ENCODE results near the gene BMF.
"Not testable (repeated sequence)": the region's sequence is repeated elsewhere in the genome, so short reads cannot be mapped to it uniquely, and the experiment has no call there.

Gene BMF

DNA sequence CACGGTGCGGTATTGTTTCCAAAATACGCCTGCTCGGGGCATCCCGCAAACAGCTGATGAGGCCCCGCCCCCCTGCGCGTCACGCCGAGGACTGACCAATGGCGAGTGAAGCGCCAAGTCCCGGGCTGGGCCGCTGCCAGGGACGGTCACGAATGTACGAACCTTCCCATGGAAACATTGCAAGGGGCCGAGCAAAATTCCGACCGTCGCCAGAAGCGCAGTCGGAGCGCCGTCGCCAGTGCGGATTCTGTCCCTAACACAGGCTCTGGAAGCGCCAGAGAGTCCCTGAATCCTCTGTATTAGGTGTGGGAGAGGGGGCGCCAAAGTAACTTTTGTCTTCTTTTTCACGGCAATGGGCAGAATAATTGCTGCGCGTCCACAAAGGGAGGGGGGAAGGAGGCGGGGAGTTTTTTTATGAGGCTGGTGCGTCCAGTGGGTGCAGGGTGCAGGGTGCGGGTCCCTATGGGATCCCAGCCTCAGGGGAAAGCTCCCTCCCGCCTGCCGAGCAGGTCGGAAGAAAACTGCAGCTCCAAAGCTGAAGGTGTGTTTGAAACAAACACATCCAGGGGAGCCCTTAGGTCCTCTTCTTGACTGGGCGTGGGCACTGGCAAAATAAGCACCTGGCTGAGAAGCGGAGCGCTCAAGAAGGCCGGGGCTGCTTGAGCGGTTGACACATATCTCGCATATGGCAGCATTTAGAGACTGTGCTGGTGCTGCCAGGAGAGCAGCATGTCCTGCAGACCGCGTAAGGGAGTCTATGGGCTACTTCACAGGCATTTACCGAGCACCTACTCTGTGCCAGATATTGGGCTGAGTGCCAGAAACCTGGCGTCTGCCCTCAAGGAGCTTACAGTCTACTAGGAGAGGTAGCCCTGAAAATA is at the start of gene BMF:
Gene BMF, minus strand, starts transcription at position 25 of the 881 bp plus-strand sequence. CDS start 2,793 bp downstream, outside the sequence.
- peak; percentile 97 for DNase-seq (ENCODE audit: low spot score)

DNA sequence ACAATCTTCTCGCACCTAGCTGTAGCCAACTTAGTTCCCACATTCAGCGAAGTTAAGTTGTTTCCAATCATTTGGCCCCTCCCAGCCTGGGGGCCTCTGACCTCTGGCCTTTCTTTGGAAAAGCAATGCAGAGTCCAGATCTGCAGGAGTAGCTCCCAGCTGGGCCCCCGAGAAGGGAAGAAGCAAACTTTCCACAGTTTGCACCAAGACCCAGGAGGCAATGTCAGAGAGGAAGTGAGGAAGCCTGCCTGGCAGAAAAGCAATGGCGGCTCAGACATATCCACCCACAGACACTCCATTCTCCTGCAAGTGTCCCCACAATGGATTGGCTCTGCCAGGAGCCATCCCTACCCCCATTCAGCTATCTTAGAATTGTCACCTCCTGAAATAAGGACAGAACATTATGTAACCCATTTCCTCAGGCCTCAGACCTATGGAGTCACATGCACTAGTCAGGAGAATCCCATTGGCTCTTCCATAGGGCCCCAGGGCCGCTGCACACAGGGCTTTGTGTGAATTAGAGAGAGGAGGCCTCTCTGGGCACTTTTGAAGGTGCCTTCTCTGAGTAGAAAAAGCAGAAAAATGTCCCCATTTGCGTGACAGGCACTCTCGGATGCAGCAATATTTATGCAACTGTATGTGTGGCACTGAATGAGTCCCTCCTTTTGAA is 49.2 kb upstream of the BMF start:
- DNase-seq (ENCODE audit: low spot score), result no peak

- no peak for DNase-seq (ENCODE audit: low spot score)
Observed at GRCh38 chr15:40155270-40155910, 46.7 kb upstream of the BMF start.

DNA sequence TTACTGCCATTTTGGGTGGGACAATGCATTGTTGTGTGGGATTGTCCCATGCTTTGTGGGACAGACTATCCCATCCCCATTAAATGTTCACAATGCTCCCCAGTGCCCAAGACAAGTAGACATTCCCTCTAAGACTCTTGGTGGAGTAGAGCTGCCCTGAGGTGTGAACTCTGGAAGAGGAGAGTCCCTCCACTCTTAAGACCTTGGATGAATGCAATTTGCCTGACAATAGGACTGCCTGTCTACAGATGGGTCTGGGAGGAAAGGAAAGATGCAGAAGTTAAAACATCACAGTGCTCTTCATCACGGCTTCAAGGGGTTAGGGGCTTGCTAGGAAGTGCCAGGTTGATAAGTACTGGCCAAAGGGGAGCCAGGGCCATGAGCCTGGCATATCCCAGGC is 46.1 kb upstream of the BMF start:
- not testable (repeated sequence) for DNase-seq (ENCODE audit: low spot score)

GRCh38 chr15:40151991-40152390 is 43.3 kb upstream of the BMF start:
- no peak for DNase-seq (ENCODE audit: low spot score)

GRCh38 chr15:40151499-40151898 is 42.8 kb upstream of the BMF start:
- DNase-seq (ENCODE audit: low spot score), result no peak

- no peak for DNase-seq (ENCODE audit: low spot score)
Observed at GRCh38 chr15:40150163-40150925, 41.7 kb upstream of the BMF start.

GRCh38 chr15:40149339-40149738 is 40.7 kb upstream of the BMF start:
- DNase-seq (ENCODE audit: low spot score), result no peak

DNA sequence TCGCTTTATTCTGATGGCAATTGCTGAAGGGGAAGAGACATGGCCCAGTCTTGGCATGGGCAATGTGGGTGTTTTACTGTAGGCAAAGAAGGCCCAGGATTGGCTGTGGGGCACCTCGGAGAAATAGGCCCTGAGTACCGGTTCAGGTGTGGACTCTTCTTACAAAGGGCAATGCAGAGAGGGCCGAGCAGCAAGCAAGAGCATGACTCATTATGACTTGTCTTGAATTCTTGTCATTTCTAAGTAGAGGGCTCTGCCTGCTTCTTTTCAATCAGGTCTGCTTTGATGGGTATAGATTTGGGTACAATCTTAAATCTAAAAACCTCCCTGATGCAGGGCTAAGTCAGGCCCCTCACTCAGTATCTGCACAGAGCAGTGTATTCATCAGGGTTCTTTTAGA is 37.4 kb upstream of the BMF start:
- no peak for DNase-seq (ENCODE audit: low spot score)

DNA sequence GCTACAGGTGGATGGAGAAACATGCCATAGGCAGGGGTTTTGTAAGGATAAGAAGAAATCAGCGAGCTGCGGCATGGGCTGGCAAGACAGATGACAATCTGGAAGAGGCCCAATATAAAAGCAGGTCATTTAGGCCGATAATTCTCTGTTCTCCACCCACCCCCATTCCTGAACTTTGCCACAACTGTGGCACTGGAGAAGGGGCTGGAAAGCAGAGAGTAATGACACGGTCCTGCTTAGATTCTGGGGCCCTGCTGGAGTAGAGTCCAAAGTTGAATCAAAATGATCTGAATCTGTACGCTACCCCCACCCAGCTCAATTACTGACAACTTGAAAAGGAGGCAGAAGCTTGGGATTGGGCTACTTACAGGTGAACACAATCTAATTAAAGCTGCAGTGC is 33.7 kb upstream of the BMF start:
- DNase-seq (ENCODE audit: low spot score), result no peak

GRCh38 chr15:40138201-40138570 is 29.5 kb upstream of the BMF start:
- DNase-seq (ENCODE audit: low spot score), result not testable (repeated sequence)

DNA sequence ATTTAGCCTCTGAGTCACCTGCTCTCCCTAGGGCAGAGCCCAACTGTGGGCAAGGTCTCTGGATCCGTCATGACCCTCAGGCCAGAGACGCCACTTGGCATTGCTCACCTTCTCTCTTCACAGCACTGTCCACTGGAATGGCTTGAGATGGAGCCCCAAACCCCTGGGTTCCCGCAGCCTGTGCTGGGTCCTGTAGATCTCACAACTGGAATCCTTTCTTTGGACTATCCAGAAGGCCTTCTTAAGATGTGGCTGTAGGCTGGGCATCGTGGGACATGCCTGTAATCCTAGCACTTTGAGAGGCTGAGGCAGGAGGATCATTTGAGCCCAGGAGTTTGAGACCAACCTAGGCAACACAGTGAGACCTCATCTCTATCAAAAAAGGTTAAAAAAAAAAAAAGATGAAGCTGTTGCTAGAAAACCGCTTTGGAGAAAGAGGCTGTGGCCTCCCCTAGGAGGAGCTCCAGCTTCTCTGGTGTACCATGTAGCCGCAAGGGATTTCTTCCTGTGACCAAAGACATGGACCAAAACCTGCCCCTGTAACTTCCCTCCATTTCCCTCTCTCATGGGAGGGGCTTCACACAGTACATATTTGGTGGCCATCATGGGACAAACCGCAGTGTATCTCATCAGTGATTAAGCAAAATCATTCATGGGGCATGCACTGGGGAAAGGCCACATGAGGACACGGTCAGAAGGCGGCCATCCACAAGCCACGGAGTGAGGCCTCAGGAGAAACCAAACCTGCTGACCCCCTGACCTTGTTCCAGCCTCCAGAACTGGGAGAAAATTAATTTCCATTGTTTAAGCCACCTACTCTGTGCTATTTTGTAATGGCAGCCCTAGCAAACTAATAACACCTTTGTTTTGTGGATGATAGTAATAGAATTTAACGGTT is 28.9 kb upstream of the BMF start:
- DNase-seq (ENCODE audit: low spot score), result no peak

GRCh38 chr15:40136470-40137302 is 28.0 kb upstream of the BMF start:
- no peak for DNase-seq (ENCODE audit: low spot score)

DNA sequence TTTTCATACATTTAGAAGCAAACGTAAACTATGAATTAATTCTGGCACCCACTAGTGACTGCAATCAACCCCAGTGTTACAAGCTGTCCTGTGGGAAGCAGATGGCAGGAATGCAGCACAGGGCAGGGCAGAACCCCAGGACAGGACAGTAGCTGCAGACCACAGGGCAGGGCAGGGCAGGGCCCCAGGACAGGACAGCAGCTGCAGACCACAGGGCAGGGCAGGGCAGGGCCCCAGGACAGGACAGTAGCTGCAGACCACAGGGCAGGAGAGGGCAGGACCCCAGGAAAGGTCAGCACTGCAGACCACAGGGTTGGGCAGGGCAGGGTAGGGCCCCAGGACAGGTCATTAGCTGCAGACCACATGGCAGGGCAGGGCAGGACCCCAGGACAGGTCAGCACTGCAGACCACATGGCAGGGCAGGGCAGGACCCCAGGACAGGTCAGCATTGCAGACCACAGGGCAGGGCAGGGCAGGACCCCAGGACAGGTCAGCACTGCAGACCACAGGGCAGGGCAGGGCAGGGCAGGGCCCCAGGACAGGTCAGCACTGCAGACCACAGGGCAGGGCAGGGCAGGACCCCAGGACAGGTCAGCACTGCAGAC is 27.3 kb upstream of the BMF start:
- DNase-seq (ENCODE audit: low spot score), result not testable (repeated sequence)

GRCh38 chr15:40134885-40135284 is 26.2 kb upstream of the BMF start:
- no peak for DNase-seq (ENCODE audit: low spot score)

- DNase-seq (ENCODE audit: low spot score), result no peak
Observed at GRCh38 chr15:40133544-40133943, 24.9 kb upstream of the BMF start.

- no peak for DNase-seq (ENCODE audit: low spot score)
Observed at GRCh38 chr15:40130799-40131502, 22.3 kb upstream of the BMF start.

DNA sequence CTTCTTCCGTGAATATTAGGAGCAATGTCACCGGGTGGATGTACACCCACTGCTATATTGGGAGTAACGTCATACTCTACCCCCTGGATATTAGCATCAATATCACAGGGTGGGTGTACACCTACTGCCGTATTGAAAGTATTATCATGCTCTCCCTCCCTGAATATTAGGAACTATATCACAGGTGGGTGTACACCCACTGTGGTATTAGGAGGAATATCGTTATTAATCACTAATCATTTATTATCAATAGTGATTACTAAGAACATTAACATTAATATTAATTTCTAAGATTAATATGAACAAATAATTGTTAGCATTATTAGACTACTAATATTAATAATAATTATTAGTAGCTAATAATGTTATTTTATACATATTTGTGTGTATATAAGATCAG is 21.4 kb upstream of the BMF start:
- no peak for DNase-seq (ENCODE audit: low spot score)
